ENCODE measurements around the gene ASGR1.

Gene ASGR1

GRCh38 chr17:7179317-7180254, at the start of gene ASGR1:
TSS of gene ASGR1 (minus strand) at chr17:7179370. CDS start at chr17:7178563, 807 bp downstream.
- DNase-seq (ENCODE audit: low read depth), result no peak

DNA sequence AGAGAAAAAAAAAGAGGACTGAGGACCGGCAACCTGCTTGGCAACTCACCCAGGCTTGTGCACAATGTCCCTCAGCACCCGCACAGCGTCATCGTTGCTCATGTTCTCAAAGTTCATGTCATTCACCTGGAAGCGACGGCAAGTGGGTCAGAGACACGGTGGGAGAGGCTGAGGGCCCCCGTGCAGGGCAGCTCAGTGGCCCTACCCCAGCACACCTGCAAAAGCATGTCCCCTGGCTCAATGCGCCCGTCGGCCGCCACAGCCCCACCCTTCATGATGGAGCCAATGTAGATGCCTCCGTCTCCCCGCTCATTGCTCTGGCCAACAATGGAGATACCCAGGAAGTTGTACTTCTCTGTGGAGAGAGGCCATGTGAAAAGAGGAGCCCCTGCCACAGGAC, 49.8 kb upstream of the ASGR1 start:
- no peak for DNase-seq (ENCODE audit: low read depth)

GRCh38 chr17:7226721-7227710, 47.8 kb upstream of the ASGR1 start:
- DNase-seq (ENCODE audit: low read depth), result no peak

- DNase-seq (ENCODE audit: low read depth), result no peak
These were observed 46.7 kb upstream of the ASGR1 start for GRCh38 chr17:7225711-7226331.

GRCh38 chr17:7224661-7225111, 45.5 kb upstream of the ASGR1 start:
- DNase-seq (ENCODE audit: low read depth), result no peak

- DNase-seq (ENCODE audit: low read depth), result no peak
These were observed 44.9 kb upstream of the ASGR1 start for GRCh38 chr17:7224110-7224509.

GRCh38 chr17:7223375-7223774, 44.2 kb upstream of the ASGR1 start:
- no peak for DNase-seq (ENCODE audit: low read depth)

- no peak for DNase-seq (ENCODE audit: low read depth)
These were observed 43.8 kb upstream of the ASGR1 start for GRCh38 chr17:7222972-7223292.

DNA sequence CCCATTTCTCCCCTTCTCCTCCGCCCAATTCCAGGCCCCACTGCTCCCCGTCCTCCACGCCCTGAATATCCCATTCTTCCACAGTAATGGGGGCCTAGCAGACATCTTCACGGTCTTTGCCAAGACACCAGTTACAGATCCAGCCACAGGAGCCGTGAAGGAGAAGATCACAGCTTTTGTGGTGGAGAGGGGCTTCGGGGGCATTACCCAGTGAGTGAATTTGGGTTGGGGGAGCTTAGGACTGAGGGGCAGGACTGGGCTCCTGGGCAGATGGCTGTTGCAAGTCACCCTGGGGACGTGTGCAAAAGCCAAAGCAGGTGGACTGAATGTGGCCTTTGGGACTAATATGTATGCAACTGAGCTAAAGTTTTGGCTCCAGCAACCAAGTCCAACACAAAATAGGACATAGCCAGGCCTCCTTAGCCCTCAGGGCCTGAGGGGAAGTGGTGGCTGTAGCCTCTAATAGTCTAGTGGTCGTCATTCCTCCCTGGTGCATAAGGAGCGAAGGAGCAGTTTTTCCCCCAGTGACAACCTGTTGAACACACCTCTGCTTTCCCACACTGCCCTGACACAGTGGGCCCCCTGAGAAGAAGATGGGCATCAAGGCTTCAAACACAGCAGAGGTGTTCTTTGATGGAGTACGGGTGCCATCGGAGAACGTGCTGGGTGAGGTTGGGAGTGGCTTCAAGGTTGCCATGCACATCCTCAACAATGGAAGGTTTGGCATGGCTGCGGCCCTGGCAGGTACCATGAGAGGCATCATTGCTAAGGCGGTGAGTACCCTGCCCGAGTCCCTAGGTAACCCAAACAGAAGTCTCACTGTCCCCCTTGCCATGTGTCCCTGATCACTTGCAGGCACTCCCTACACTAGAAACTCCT, 43.2 kb upstream of the ASGR1 start:
- no peak for DNase-seq (ENCODE audit: low read depth)

DNA sequence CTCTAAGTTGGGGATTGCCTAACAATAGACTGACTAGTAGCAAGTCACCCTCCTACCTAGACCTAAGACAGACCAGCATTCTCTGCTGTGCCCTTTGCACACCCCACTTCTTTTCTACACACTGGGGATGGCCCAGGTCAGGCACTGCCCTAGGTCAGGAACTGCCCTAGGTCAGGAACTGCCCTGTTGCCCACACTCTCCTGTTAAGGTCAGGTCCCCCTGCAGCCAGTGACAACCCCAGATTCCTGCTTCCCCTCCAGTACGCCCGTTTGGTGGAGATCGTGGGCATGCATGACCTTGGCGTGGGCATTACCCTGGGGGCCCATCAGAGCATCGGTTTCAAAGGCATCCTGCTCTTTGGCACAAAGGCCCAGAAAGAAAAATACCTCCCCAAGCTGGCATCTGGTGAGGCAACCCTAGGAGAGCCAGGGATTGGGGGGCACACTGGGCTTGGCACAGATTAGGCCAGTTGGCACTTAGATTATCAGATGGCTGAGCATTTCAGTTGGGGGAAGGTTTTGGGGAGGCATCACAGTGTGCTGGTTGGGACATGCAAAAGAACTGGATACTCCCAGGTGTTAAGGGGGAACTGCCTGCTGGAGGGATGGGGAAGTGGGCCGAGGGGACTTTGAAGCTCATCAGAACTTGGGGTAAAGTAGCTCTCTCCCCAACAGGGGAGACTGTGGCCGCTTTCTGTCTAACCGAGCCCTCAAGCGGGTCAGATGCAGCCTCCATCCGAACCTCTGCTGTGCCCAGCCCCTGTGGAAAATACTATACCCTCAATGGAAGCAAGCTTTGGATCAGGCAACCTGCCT, 42.3 kb upstream of the ASGR1 start:
- no peak for DNase-seq (ENCODE audit: low read depth)

GRCh38 chr17:7220593-7221277, 41.6 kb upstream of the ASGR1 start:
- DNase-seq (ENCODE audit: low read depth), result no peak

GRCh38 chr17:7219812-7220592, 40.8 kb upstream of the ASGR1 start, which contains the start of the genes ACADVL and DLG4:
TSS of gene ACADVL (plus strand) at chr17:7219938. CDS start at chr17:7219985, 47 bp downstream.
TSS of gene DLG4 (minus strand) at chr17:7219836.
- DNase-seq (ENCODE audit: low read depth), result no peak

DNA sequence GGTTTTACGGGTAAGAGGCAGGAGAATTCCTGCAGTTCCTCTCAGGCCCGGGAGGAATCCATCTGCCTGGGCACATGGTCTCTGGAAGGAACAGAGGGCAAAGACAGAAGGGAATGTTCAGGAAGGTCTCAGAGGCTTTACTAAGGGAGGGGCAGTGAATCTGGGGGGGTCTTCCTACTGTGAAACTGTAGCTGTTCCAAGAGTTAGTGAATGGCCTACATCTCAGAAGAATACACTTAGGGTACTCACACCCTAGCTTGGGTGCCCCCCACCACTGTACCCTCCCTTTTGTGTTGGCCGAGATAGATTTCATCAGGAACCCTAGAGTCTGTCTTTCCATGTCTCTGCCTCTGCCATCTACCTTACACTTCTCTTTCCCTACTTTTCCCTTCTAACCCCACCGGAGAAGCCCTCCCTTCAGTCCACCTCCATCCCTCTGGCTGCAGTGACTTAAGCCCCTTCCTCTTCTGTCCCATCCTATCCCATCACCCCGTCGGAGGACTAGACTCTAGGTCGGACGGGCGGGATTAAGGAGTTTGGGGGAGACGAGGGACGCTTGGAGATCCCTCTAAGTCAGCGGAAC, 40.1 kb upstream of the ASGR1 start:
- no peak for DNase-seq (ENCODE audit: low read depth)

GRCh38 chr17:7218758-7219157, 39.6 kb upstream of the ASGR1 start:
- DNase-seq (ENCODE audit: low read depth), result no peak

DNA sequence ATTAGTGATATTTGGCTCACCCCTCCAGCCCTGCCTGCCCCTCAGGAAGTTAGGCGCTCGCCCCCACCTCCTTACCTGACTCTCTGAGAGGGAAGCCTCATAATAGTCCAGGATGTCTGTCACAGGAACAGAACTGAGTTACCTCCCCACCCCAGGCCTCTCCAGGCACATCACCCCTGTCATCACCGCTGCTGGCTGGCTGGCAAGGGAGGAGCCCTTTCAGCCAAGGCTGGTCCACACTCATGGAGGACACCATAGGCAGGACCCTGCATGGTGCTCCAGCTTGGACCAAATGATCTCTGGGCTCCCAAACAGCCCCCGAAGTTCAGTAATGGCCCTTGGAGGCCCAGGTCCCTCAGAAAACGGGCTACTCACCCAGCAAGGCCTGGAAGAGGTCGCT, 39.0 kb upstream of the ASGR1 start:
- no peak for DNase-seq (ENCODE audit: low read depth)

DNA sequence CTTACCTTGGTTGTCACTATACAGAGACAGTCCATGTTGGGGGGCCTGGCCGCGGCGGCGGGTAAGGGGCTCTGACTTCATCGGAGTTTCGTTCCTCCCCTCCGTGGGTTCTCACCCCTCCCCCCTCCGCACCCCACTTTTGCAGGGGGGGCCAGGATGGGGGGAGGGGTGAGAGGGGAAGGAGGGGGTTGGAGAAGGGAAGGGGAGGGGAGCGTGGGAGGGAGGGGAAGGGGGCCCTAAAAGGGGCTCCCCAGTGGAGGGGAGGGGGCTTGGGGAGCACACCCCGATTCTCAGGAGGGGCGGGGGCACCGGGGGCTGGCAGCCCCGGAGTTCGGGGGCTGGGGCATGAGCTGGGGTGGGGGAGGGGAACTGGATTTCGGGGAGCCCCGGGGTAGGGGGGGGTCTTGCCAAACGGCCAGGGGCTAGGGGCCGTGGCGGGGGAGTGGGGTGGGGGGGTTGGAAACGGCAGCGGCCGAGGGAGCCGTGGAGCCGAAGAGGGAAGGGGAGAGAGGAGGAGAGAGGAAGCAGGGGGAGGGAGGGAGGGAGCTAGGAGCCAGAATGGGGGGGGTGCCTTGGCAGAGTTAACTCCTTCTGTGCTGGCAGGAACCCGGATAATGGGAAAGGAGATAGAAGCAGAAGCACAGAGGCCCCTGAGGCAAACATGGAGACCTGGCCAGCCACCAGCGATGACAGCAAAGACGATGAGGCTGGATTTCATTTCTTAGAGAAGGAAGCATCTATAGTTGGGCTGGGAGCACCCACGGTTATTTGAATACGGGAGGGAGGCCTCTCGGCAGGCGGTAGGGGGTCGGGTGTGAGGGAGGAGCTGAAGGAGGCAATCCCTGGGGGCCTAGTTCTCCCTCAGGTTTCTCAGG, 38.2 kb upstream of the ASGR1 start:
- no peak for DNase-seq (ENCODE audit: low read depth)

All from CMK (cell line).